ENCODE measurements around the gene CEBPE. TPM values are rescaled to one million over a fixed set of nuclear protein-coding genes. Genes with fewer than 3 reads are reported as not detected.
A peak's percentile ranks its signal among the peaks of the same experiment; 100 is the strongest.

Gene CEBPE
- total RNA-seq, 4 donors from 2014 or later = not detected

- Histone ChIP-seq H3K36me3 (peaks cover 0 to 99% (median 30%) of the 10 kb centered on the region in 3 donors), H3K4me3 (no peak overlapping the region), H3K27ac (peak overlapping the region; percentile 11 to 87 (median 57)), H3K9me3 (no peaks in the 10 kb centered on the region), H3K4me1 (peaks cover 0 to 36% (median 3%) of the 10 kb centered on the region in 4 donors), H3K27me3 (no peaks in the 10 kb centered on the region)
- no peak for TF ChIP-seq POLR2A (IDR thresholded peaks at IDR 0.05)
- TF ChIP-seq EP300 (IDR thresholded peaks at IDR 0.05) = peak in 1 of 2 donors; percentile 85
- no peak for TF ChIP-seq CTCF (IDR thresholded peaks at IDR 0.05)
- peak; percentile 45 to 85 for DNase-seq (ENCODE audit: low spot score in 2 of 2)
- 5 to 22% methylated on average over 2 of the region's 2 CpGs for WGBS, 2 donors
Observed at GRCh38 chr14:23078692-23079116, 40.4 kb downstream of the CEBPE start.

- Histone ChIP-seq H3K36me3 (peaks cover 0 to 99% (median 24%) of the 10 kb centered on the region in 3 donors), H3K27ac (peak overlapping the region in 3 of 4 donors; percentile 4 to 87 (median 79)), H3K4me1 (peaks cover 0 to 36% (median 3%) of the 10 kb centered on the region in 4 donors), H3K4me3 (no peak overlapping the region), H3K27me3 (no peaks in the 10 kb centered on the region), H3K9me3 (no peaks in the 10 kb centered on the region)
- TF ChIP-seq POLR2A (IDR thresholded peaks at IDR 0.05) = no peak
- TF ChIP-seq EP300 (IDR thresholded peaks at IDR 0.05) = no peak
- no peak for TF ChIP-seq CTCF (IDR thresholded peaks at IDR 0.05)
- no peak for DNase-seq (ENCODE audit: low spot score in 2 of 2)
- 83 to 93% methylated on average over 5 of the region's 5 CpGs for WGBS, 2 donors
Observed at GRCh38 chr14:23077962-23078361, 41.1 kb downstream of the CEBPE start.

GRCh38 chr14:23076785-23077408 lies 42.2 kb downstream of the CEBPE start:
- WGBS, 2 donors = 56 to 57% methylated on average over 5 of the region's 5 CpGs
- TF ChIP-seq POLR2A (IDR thresholded peaks at IDR 0.05) (no peak), CTCF (IDR thresholded peaks at IDR 0.05) (peak; percentile 39 to 60 (median 53)), EP300 (IDR thresholded peaks at IDR 0.05) (no peak)
- Histone ChIP-seq H3K27ac (peak overlapping the region in 3 of 4 donors; percentile 1 to 87 (median 79)), H3K27me3 (no peaks in the 10 kb centered on the region), H3K4me3 (no peak overlapping the region), H3K36me3 (peaks cover 0 to 94% (median 24%) of the 10 kb centered on the region in 3 donors), H3K4me1 (peaks cover 0 to 44% (median 8%) of the 10 kb centered on the region in 4 donors), H3K9me3 (no peaks in the 10 kb centered on the region)
- peak in 1 of 2 donors; percentile 39 for DNase-seq (ENCODE audit: low spot score in 2 of 2)

- no peak for DNase-seq (ENCODE audit: low spot score in 2 of 2)
- 88 to 93% methylated on average over 1 of the region's 1 CpG for WGBS, 2 donors
- no peaks in the 10 kb centered on the region for H3K9me3 ChIP-seq
- no peak overlapping the region for H3K4me3 ChIP-seq
- peaks cover 0 to 60% (median 21%) of the 10 kb centered on the region in 4 donors for H3K4me1 ChIP-seq
- H3K27me3 ChIP-seq = no peaks in the 10 kb centered on the region
- H3K27ac ChIP-seq = no peak overlapping the region
- TF ChIP-seq POLR2A (IDR thresholded peaks at IDR 0.05) = no peak
- no peak for TF ChIP-seq CTCF (IDR thresholded peaks at IDR 0.05)
- no peak for TF ChIP-seq EP300 (IDR thresholded peaks at IDR 0.05)
- peaks cover 0 to 74% (median 15%) of the 10 kb centered on the region in 3 donors for H3K36me3 ChIP-seq
Observed at GRCh38 chr14:23074906-23075305, 44.1 kb downstream of the CEBPE start.

GRCh38 chr14:23071921-23072539 lies 47.0 kb downstream of the CEBPE start:
- peaks cover 0 to 52% (median 22%) of the 10 kb centered on the region in 4 donors for H3K4me1 ChIP-seq
- H3K27me3 ChIP-seq = no peaks in the 10 kb centered on the region
- peak overlapping the region; percentile 69 to 91 (median 80) for H3K27ac ChIP-seq
- H3K36me3 ChIP-seq = peaks cover 0 to 67% (median 16%) of the 10 kb centered on the region in 3 donors
- no peak for DNase-seq (ENCODE audit: low spot score in 2 of 2)
- H3K9me3 ChIP-seq = no peaks in the 10 kb centered on the region
- WGBS, 2 donors = 36 to 43% methylated on average over 5 of the region's 5 CpGs
- peak overlapping the region in 3 of 4 donors; percentile 52 to 68 (median 67) for H3K4me3 ChIP-seq
- TF ChIP-seq CTCF (IDR thresholded peaks at IDR 0.05) = no peak
- no peak for TF ChIP-seq EP300 (IDR thresholded peaks at IDR 0.05)
- TF ChIP-seq POLR2A (IDR thresholded peaks at IDR 0.05) = no peak
